GM18873 (cell line): Measurements from ENCODE around the gene PABPN1.
"Not testable (repeated sequence)": the region's sequence is repeated elsewhere in the genome, so short reads cannot be mapped to it uniquely, and the experiment has no call there.

Experiments used
- ATAC-seq: cut with Tn5 transposase; IDR thresholded peaks from one replicate; pipeline ENCODE4 v1.9.1; 2021; ENCODE audit warnings: mild to moderate bottlenecking, moderate library complexity, moderate number of reproducible peaks; ENCODE audit not compliant: unreplicated experiment, low FRiP score

Gene PABPN1

GRCh38 chr14:23320584-23321571, at the start of gene PABPN1:
TSS of gene PABPN1 (plus strand) at chr14:23321457. CDS start at chr14:23321470, 13 bp downstream.
- peak; percentile 94 for ATAC-seq

GRCh38 chr14:23275412-23275811, 45.8 kb upstream of the PABPN1 start:
- ATAC-seq: no peak

GRCh38 chr14:23277189-23277588, 44.1 kb upstream of the PABPN1 start:
- ATAC-seq: no peak

- ATAC-seq: not testable (repeated sequence)
These were observed 43.3 kb upstream of the PABPN1 start for GRCh38 chr14:23277928-23278327.

GRCh38 chr14:23281247-23281646, 40.0 kb upstream of the PABPN1 start:
- no peak for ATAC-seq

- ATAC-seq: no peak
These were observed 36.4 kb upstream of the PABPN1 start for GRCh38 chr14:23284654-23285529.

- peak; percentile 8 for ATAC-seq
These were observed 35.7 kb upstream of the PABPN1 start for GRCh38 chr14:23285530-23286019.

GRCh38 chr14:23286020-23286901, 35.0 kb upstream of the PABPN1 start, which contains the start of gene HOMEZ:
TSS of gene HOMEZ (minus strand) at chr14:23286132. CDS start at chr14:23285952, 180 bp downstream.
- peak; percentile 98 for ATAC-seq

GRCh38 chr14:23286902-23287479, 34.3 kb upstream of the PABPN1 start:
- no peak for ATAC-seq

- no peak for ATAC-seq
These were observed 26.3 kb upstream of the PABPN1 start for GRCh38 chr14:23294734-23295561.

GRCh38 chr14:23296012-23296777, 25.1 kb upstream of the PABPN1 start:
- ATAC-seq: no peak

GRCh38 chr14:23297096-23297495, 24.2 kb upstream of the PABPN1 start:
- ATAC-seq: no peak

GRCh38 chr14:23297611-23298277, 23.5 kb upstream of the PABPN1 start:
- ATAC-seq: no peak

GRCh38 chr14:23299211-23299957, 21.9 kb upstream of the PABPN1 start:
- ATAC-seq: no peak

- no peak for ATAC-seq
These were observed 21.1 kb upstream of the PABPN1 start for GRCh38 chr14:23299986-23300686.

GRCh38 chr14:23300687-23301223, 20.5 kb upstream of the PABPN1 start:
- no peak for ATAC-seq
